Activated CD8-positive, alpha-beta T cell treated with anti-CD3 and anti-CD28 coated beads, Interleukin-2, amount 10 ng/mL, durations not matched to agents 7 days and 5 days (primary cell): Measurements from ENCODE around the gene USP36. TPM values are rescaled to one million over a fixed set of nuclear protein-coding genes. Genes with fewer than 3 reads are reported as not detected.
"Not testable (repeated sequence)": the region's sequence is repeated elsewhere in the genome, so short reads cannot be mapped to it uniquely, and the experiment has no call there.

Experiments
- ATAC-seq: fragments of 150-1000 bp; cut with Tn5 transposase; one replicate; pipeline ENCODE4 v1.10.0; 2021; ENCODE audit warnings: moderate library complexity
- CTCF ChIA-PET: fragments of 350-600 bp; sonication (Branson Sonifier 250); formaldehyde crosslinking; loops from one replicate; lab custom pipeline; 2021; ENCODE audit warnings: antibody characterized with exemption; lab: Charles Lee
- POLR2A ChIA-PET: fragments of 350-600 bp; sonication (Branson Sonifier 250); formaldehyde crosslinking; loops from one replicate; lab custom pipeline; 2021; ENCODE audit warnings: antibody characterized with exemption; lab: Charles Lee
- DNase-seq: peaks from one replicate; pipeline ENCODE4 v3.0.0-alpha.2; 2020
- H3K27ac Mint-ChIP-seq: one replicate; pipeline ENCODE4 v1.8.0; 2021; ENCODE audit warnings: mild to moderate bottlenecking, mixed read lengths
- H3K27me3 Mint-ChIP-seq: one replicate; pipeline ENCODE4 v1.8.0; 2021; ENCODE audit warnings: low read depth, mixed read lengths
- H3K36me3 Mint-ChIP-seq: one replicate; pipeline ENCODE4 v1.8.0; 2021; ENCODE audit warnings: low read depth, mixed read lengths
- H3K4me1 Mint-ChIP-seq: one replicate; pipeline ENCODE4 v1.8.0; 2021; ENCODE audit warnings: low read depth, mixed read lengths
- H3K4me3 Mint-ChIP-seq: one replicate; pipeline ENCODE4 v1.8.0; 2021; ENCODE audit warnings: mild to moderate bottlenecking, mixed read lengths
- H3K9me3 Mint-ChIP-seq: one replicate; pipeline ENCODE4 v1.8.0; 2022; ENCODE audit warnings: mixed read lengths; ENCODE audit not compliant: insufficient read depth
- total RNA-seq, 2 experiments: library from RNA; stranded (reverse); gene quantifications; one replicate each; pipeline ENCODE4 v1.2.3, GENCODE V29; 2021

Gene USP36
- total RNA-seq, 2 experiments from 2014 or later, result 67.5 TPM

DNA sequence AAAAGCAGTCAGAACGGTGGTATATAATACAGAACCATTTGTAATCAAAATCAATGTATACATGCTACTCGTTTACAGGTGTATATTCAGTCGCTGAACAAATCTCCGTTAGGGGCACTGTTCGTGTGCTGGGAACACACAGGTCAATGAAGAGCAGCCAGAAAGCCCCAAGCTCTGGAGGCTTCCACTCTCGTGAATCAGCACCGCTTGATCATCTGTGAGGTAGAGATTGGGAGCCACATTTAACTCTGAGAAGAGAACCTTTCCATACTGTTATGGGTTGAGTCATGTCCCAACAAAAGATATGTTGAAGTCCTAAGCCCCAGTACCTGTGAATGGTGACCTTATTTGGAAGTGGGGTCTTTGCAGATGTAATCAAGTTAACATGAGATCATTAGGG is 53.2 kb downstream of the USP36 start:
- ATAC-seq, result no peak
- ChIA-PET POLR2A (interaction anchor here (0.6 kb wide), 1 partner anchor 24 kb away, joined by 3 read pairs; no protein-coding TSS in a partner anchor), CTCF (interaction anchor here (1.2 to 1.7 kb wide), 2 partner anchors 11 to 52 kb away, joined by 3 to 4 read pairs; no protein-coding TSS in a partner anchor)
- no peaks in the 10 kb centered on the region for H3K9me3 Mint-ChIP-seq
- no peak overlapping the region for H3K4me3 Mint-ChIP-seq
- no peak for DNase-seq
- peaks cover 23% of the 10 kb centered on the region for H3K36me3 Mint-ChIP-seq
- peak overlapping the region; percentile 5 for H3K27ac Mint-ChIP-seq
- no peaks in the 10 kb centered on the region for H3K27me3 Mint-ChIP-seq
- peaks cover 54% of the 10 kb centered on the region for H3K4me1 Mint-ChIP-seq

DNA sequence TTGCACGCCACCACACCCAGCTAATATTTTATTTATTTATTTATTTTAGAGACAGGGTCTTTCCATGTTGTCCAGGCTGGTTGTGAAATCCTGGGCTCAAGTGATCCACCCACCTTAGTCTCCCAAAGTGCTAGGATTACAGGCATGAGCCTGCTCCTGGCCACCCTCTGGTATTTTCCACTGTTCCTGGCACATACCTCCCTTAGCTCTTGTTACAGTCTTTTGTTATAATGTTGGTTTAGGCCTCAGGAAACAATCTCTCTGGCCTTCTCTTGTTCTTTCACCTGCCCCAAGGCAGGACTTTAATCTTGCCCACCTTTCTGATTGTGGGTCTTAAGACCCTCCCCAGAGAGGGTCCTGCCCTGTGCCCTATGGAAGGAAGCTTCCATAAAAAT is 55.0 kb downstream of the USP36 start:
- ATAC-seq, result no peak
- Mint-ChIP-seq H3K9me3 (no peaks in the 10 kb centered on the region), H3K27ac (peak overlapping the region; percentile 55), H3K4me1 (peaks cover 52% of the 10 kb centered on the region), H3K4me3 (no peak overlapping the region), H3K36me3 (peaks cover 13% of the 10 kb centered on the region), H3K27me3 (no peaks in the 10 kb centered on the region)
- ChIA-PET CTCF (interaction anchor here (0.8 to 2.4 kb wide), 6 partner anchors 15 to 80 kb away, joined by 3 to 14 read pairs (median 3); no protein-coding TSS in a partner anchor), POLR2A (interaction anchor here (0.8 to 1.1 kb wide), 2 partner anchors 11 to 19 kb away, joined by 3 read pairs; no protein-coding TSS in a partner anchor)
- DNase-seq, result no peak

DNA sequence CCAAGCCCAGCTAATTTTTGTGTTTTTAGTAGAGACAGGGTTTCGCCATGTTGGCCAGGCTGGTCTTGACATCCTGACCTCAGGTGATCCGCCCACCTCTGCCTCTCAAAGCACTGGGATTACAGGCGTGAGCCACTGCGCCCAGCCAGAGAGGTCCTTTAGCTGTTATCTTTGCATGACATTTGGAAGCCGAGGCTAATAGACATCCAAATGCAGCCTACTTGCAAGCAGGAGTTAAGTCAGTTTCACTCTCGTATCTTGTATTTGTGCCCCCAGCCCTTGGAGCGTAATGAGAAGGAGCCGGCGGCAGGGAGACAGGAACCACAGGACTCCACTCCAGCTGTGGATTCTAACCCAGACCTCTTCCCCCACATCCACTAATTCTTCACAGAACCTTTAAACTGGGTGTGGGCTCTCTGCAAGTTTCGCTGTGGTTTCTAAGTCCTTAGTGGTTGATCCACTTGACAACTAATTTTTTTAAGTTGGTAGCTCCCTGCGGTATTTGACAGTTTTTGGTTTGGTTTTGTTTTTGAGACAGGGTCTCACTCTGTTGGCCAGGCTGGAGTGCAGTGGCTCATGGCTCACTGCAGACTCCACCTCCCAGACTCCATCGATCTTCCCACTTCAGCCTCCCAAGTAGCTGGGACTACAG is 55.5 kb downstream of the USP36 start:
- Mint-ChIP-seq H3K9me3 (no peaks in the 10 kb centered on the region), H3K4me1 (peaks cover 50% of the 10 kb centered on the region), H3K27me3 (no peaks in the 10 kb centered on the region), H3K36me3 (peaks cover 10% of the 10 kb centered on the region), H3K27ac (peak overlapping the region; percentile 73), H3K4me3 (peak overlapping the region; percentile 38)
- ChIA-PET CTCF (interaction anchor here (0.8 to 2.4 kb wide), 7 partner anchors 15 to 80 kb away, joined by 3 to 14 read pairs (median 3); no protein-coding TSS in a partner anchor), POLR2A (interaction anchor here (0.8 to 1.4 kb wide), 6 partner anchors 10 to 56 kb away, joined by 3 to 6 read pairs (median 4); no protein-coding TSS in a partner anchor)
- no peak for ATAC-seq
- peak; percentile 33 for DNase-seq

DNA sequence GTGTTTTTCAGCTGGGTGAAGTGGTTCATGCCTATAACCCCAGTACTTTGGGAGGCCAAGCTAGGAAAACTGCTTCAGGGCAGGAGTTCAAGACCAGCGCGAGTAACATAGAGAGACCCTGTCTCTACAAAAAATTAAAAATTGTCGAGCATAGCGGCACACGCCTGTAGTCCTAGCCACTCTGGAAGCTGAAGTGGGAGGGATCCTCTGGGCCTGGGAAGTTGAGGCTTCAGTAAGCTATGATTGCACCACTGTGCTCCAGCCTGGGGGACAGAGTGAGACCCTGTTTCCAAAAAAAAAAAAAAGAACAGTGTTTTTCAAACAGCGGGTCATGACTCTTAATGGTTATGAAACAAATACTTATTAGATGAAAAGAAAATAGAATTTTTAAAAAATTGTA is 56.3 kb downstream of the USP36 start:
- H3K27ac Mint-ChIP-seq, result peak overlapping the region; percentile 35
- H3K4me3 Mint-ChIP-seq, result peak overlapping the region; percentile 42
- H3K4me1 Mint-ChIP-seq, result peaks cover 51% of the 10 kb centered on the region
- H3K27me3 Mint-ChIP-seq, result no peaks in the 10 kb centered on the region
- POLR2A ChIA-PET, result interaction anchor here (0.9 to 1.4 kb wide), 4 partner anchors 9 to 57 kb away, joined by 3 to 6 read pairs (median 4); no protein-coding TSS in a partner anchor
- no peaks in the 10 kb centered on the region for H3K9me3 Mint-ChIP-seq
- CTCF ChIA-PET, result interaction anchor here (1.0 to 2.4 kb wide), 6 partner anchors 15 to 81 kb away, joined by 3 to 14 read pairs (median 3); no protein-coding TSS in a partner anchor
- peaks cover 12% of the 10 kb centered on the region for H3K36me3 Mint-ChIP-seq
- DNase-seq (no peak), ATAC-seq (no peak)

DNA sequence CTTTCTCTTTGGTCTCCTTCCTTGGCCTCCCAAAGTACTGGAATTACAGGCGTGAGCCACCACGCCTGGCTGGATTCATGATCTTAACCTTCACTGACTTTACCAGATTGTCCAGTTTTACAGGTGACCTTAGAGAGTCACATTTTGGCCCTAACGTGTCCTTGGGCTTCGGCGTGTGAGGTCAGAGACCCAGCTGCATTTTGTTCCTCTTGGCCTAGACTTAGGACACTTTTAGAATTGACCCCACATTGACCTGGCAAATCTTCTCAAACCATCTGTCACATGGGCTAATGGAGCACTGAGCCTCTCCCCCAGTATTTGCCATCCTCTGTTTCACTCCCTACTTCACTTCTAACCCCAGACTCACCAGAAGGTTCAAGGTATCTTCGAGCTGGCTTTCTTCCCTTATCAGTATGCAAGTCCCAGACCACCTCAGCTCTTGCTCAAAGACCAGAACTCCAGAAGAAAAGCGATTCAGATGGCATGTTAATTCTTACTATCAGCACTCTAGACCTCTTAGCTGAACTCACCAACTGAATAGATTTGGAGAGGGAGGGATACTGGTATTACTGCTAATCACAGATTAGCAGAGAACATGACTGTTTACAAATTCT is 56.8 kb downstream of the USP36 start:
- H3K36me3 Mint-ChIP-seq, result peaks cover 15% of the 10 kb centered on the region
- ATAC-seq (no peak), DNase-seq (no peak)
- no peaks in the 10 kb centered on the region for H3K27me3 Mint-ChIP-seq
- ChIA-PET CTCF (interaction anchor here (1.1 to 2.4 kb wide), 5 partner anchors 14 to 75 kb away, joined by 3 to 14 read pairs (median 3); no protein-coding TSS in a partner anchor), POLR2A (interaction anchor here (1.2 to 1.4 kb wide), 2 partner anchors 9 to 12 kb away, joined by 4 read pairs; no protein-coding TSS in a partner anchor)
- H3K4me1 Mint-ChIP-seq, result peaks cover 50% of the 10 kb centered on the region
- H3K4me3 Mint-ChIP-seq, result peak overlapping the region; percentile 42
- no peaks in the 10 kb centered on the region for H3K9me3 Mint-ChIP-seq
- peak overlapping the region; percentile 35 for H3K27ac Mint-ChIP-seq

DNA sequence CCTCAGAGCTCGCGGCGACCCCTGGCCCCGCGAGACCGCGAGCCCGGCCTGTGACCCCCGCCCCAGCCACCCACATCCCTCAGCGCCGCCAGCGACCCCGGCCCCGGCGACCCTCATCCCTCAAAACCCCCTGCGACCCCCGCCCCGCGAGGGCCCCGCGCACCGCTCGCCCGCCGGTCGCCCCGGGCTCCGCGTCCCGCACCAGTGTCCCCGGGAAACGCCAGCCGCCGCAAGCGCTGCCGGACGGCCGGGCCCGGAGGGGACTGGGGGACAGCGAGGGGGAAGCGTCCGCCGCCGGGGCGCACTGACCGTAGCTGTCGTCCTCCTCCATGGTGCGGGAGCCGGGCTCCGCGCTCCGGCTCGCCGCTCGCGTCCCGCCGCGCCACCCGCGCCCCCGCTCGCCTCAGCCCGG is 58.7 kb downstream of the USP36 start, which contains the start of gene CYTH1:
TSS of gene CYTH1 (minus strand) at position 381 of the 412 bp plus-strand sequence. CDS start at position 331, 50 bp downstream.
- H3K9me3 Mint-ChIP-seq, result no peaks in the 10 kb centered on the region
- CTCF ChIA-PET, result interaction anchor here (1.0 to 1.5 kb wide), 2 partner anchors 45 to 190 kb away, joined by 3 read pairs; no protein-coding TSS in a partner anchor
- H3K27me3 Mint-ChIP-seq, result no peaks in the 10 kb centered on the region
- no peak for DNase-seq
- H3K4me3 Mint-ChIP-seq, result peak within 1 kb of the TSS; percentile 81
- H3K36me3 Mint-ChIP-seq, result peaks cover 18% of the 10 kb centered on the region
- peaks cover 54% of the 10 kb centered on the region for H3K4me1 Mint-ChIP-seq
- POLR2A ChIA-PET, result interaction anchor here (1.1 to 3.2 kb wide), 6 partner anchors 11 to 46 kb away, joined by 4 to 39 read pairs (median 6); no protein-coding TSS in a partner anchor
- ATAC-seq, result no peak
- peak within 1 kb of the TSS; percentile 95 for H3K27ac Mint-ChIP-seq

DNA sequence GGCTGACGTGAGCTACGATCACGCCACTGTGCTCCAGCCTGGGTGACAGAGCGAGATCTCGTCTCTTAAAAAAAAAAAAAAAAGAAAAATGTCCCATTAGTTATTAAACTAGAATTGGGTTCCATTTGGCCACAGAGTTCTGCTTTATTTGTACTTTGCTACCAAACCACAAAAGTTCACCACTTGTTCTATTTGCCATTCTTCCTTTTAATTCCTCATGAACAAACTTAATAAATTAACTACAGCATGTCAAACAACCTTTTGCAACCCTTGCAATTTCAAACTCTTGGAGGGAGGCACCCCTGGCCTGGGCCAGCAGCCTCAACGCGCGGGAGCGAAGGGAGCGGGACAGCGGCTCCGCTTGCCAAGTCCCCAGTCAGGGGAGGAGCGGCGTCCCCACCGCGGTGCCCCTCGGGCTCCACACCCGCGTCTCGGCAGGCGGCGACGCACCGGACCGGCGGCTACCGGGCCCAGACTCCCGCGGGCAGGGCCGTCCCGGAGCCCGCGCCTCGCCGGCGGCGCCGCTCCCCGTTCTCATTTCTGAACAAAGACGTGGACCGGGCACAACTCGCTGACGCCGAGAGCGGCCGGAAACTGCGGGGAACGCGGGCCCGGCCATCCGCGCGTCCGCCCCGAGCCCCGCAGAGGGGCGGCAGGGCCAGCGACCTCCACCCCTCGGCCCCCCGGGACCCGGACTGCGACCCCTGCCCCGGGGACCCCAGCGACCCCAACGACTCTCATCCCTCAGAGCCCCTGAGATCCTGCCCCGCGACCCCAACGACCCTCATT is 59.3 kb downstream of the USP36 start:
- ChIA-PET CTCF (interaction anchor here (1.6 to 2.1 kb wide), 3 partner anchors 12 to 35 kb away, joined by 4 to 13 read pairs (median 5); no protein-coding TSS in a partner anchor), POLR2A (interaction anchor here (1.0 to 3.2 kb wide), 9 partner anchors 11 to 115 kb away, joined by 3 to 39 read pairs (median 6); no protein-coding TSS in a partner anchor)
- ATAC-seq, result peak; percentile 18
- peaks cover 55% of the 10 kb centered on the region for H3K4me1 Mint-ChIP-seq
- DNase-seq, result peak; percentile 60
- no peaks in the 10 kb centered on the region for H3K27me3 Mint-ChIP-seq
- H3K27ac Mint-ChIP-seq, result peak overlapping the region; percentile 95
- H3K36me3 Mint-ChIP-seq, result peaks cover 18% of the 10 kb centered on the region
- H3K4me3 Mint-ChIP-seq, result peak overlapping the region; percentile 81
- H3K9me3 Mint-ChIP-seq, result no peaks in the 10 kb centered on the region

DNA sequence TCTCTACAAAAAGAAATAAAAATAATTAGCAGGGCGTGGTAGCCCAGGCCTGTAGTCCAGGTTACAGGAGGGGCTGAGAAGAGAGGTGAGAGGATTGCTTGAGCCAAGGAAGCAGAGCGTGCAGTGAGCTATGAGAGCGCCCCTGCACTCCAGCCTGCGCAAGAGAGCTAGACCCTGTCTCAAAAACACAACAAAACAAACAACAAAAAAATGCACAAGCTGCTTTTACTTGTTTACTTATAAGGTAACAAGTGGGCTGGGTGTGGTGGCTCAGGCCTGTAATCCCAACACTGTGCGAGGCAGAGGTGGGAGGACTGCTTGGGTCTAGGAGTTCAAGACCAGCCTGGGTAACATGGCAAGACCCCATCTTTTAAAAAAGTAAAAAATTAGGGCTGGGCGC is 60.3 kb downstream of the USP36 start:
- Mint-ChIP-seq H3K36me3 (peaks cover 21% of the 10 kb centered on the region), H3K4me1 (peaks cover 55% of the 10 kb centered on the region)

DNA sequence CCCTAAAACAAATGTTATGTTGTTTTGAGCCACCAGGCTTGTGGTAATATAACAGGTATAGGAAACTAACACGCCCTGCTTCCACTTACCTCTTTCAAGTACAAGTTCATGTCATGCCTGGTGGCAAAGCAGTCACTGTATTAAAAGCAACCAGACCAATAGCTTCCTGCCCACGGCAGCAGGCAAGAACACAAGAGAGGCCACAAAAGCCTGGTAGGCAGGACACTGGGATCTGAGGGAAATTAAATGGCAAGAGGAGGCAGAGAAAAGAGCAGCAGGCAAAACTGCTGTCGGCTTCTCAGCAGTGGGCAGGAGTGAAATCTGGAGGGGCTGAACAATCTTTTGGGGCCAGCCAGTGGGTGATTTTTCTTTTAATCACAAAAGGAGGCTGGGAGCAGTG is 60.8 kb downstream of the USP36 start:
- DNase-seq (peak; percentile 84), ATAC-seq (peak; percentile 35)
- H3K9me3 Mint-ChIP-seq, result no peaks in the 10 kb centered on the region
- H3K4me3 Mint-ChIP-seq, result peak overlapping the region; percentile 81
- no peaks in the 10 kb centered on the region for H3K27me3 Mint-ChIP-seq
- POLR2A ChIA-PET, result interaction anchor here (0.6 to 3.2 kb wide), 16 partner anchors 9 to 63 kb away, joined by 3 to 39 read pairs (median 5); partner anchors contain the start of gene USP36
- H3K27ac Mint-ChIP-seq, result peak overlapping the region; percentile 95
- H3K4me1 Mint-ChIP-seq, result peaks cover 55% of the 10 kb centered on the region
- CTCF ChIA-PET, result interaction anchor here (0.7 to 2.1 kb wide), 8 partner anchors 8 to 39 kb away, joined by 3 to 13 read pairs (median 6); no protein-coding TSS in a partner anchor
- H3K36me3 Mint-ChIP-seq, result peaks cover 22% of the 10 kb centered on the region

More for the DNA sequence above, 60.3 kb downstream of the USP36 start:
- Mint-ChIP-seq H3K9me3 (no peaks in the 10 kb centered on the region), H3K4me3 (peak overlapping the region; percentile 81), H3K27me3 (no peaks in the 10 kb centered on the region), H3K27ac (peak overlapping the region; percentile 95)
- ATAC-seq (peak; percentile 24), DNase-seq (peak; percentile 50)
- CTCF ChIA-PET, result interaction anchor here (0.7 to 2.1 kb wide), 8 partner anchors 9 to 39 kb away, joined by 3 to 13 read pairs (median 6); no protein-coding TSS in a partner anchor
- POLR2A ChIA-PET, result interaction anchor here (0.7 to 3.2 kb wide), 18 partner anchors 9 to 114 kb away, joined by 3 to 39 read pairs (median 5); partner anchors contain the start of gene USP36

DNA sequence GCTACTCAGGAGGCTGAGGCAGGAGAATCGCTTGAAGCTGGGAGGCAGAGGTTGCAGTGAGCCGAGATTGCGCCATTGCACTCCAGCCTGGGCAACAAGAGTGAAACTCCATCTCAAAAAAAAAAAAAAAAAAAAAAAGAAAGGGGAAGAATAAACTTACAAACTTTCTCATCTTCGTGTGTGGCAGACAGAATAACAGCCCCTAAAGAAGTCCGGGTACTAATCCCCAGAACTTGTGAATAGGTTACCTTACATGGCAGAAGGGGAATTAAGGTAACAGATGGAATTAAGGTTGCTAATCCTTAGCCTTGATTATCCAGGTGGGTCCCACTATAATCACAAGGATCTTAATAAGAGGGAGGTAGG is 61.3 kb downstream of the USP36 start:
- DNase-seq, H3K27me3 Mint-ChIP-seq, H3K9me3 Mint-ChIP-seq, ATAC-seq: not testable (repeated sequence)
- POLR2A ChIA-PET, result interaction anchor here (0.6 to 3.2 kb wide), 13 partner anchors 9 to 62 kb away, joined by 3 to 39 read pairs (median 6); no protein-coding TSS in a partner anchor
- H3K4me1 Mint-ChIP-seq, result peaks cover 56% of the 10 kb centered on the region
- H3K27ac Mint-ChIP-seq, result peak overlapping the region; percentile 95
- H3K36me3 Mint-ChIP-seq, result peaks cover 25% of the 10 kb centered on the region
- H3K4me3 Mint-ChIP-seq, result peak overlapping the region; percentile 81
- CTCF ChIA-PET, result interaction anchor here (1.6 to 2.1 kb wide), 3 partner anchors 10 to 40 kb away, joined by 4 to 8 read pairs (median 5); no protein-coding TSS in a partner anchor
